ENCODE results near the gene S100A7A.

S100A7A gene

DNA sequence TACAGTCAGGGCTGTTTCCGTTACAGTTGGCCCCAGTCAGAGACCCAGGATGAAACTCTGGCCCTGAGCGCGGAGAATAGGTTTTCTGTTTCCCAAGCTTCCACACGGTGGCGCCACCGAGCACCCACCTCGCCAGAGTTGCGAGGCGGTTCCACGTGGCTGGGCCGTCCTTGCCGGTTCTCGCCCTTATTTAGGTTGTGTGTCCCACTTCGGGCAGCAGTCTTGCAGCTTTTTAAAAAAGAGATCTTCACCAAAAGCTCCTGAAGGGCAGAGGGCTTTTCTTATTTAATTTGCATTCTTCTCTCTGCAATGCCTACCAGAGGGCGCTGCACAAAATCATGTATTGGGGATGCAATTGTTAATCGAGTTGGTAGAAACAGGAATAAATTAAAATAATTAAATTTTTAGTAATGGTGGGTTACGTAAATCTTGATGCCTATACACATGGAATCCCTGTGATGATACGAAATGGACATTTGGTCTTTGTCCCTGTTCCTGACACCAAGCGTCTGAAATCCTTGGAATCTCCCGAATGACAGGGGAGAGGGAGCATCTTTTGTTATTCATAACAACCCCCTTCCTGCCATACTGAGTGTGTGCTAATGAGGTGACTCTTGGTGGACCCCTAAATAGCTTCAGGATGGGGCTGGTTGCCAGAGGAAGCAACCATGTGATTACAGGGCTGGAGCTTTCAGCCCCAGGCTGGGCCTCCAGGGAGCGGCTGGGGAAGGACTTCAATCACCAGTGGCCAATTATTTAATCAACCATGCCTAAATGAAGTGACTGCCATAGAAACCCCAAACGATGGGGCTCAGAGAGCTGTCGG, 49.7 kb downstream of the S100A7A start:
- peak; percentile 44 to 58 for DNase-seq

- no peak for DNase-seq
Measured at GRCh38 chr1:153466908-153467307, 50.6 kb downstream of the S100A7A start.

GRCh38 chr1:153470707-153471106, 54.4 kb downstream of the S100A7A start:
- no peak for DNase-seq

All from CD4-positive, alpha-beta T cell treated with Interleukin-1 beta for 1 hour (primary cell).